HG02642 (cell line): ENCODE data around the gene ATP5ME.
"Not testable (repeated sequence)": the region's sequence is repeated elsewhere in the genome, so short reads cannot be mapped to it uniquely, and the experiment has no call there.

Experiments
- ATAC-seq: cut with Tn5 transposase; IDR thresholded peaks from one replicate; pipeline ENCODE4 v1.9.1; 2021; ENCODE audit warnings: mild to moderate bottlenecking; ENCODE audit not compliant: unreplicated experiment, poor library complexity

The ATP5ME gene

DNA sequence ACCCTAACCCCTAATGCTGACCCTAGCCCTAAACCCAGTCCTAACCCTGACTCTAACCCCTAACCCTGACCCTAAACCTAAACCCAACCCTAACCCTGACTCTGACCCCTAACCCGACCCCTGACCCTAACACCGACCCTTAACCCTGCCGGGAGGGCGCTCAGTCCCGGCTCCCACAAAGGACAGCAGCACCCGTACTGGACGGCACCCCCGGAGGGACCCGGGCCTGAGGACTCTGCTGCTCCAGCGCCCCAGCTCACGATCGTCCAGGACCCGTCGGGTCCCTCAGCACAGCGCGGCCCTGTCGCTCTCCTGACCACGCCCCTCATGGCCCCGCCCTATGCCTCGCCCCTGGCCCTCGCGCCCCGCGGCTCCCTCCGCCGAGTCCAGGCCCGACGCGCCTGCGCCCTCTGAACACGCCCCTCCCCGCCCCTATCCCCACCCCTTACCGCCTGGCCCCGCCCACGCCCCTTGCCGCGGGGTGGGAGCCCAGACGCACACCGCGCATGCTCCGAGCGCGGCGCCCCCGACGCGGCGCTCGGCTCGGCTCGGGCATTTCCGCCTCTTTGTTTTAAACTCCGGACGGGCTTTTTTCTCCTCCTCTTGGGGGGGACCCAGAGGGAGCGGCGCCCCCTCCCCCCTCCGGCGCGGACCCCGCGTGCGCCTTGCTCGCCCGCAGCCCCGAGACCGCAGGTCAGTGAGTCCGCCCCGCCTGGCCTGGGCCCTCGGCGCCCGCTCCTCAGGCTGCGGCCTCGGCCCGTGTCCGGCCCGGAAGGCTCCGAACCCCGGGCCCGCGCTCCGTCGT lies 31.4 kb upstream of the ATP5ME start, which contains the start of gene PCGF3:
TSS of gene PCGF3 (plus strand) at position 555 of the 805 bp plus-strand sequence. CDS start 27,849 bp downstream, outside the sequence.
- peak; percentile 94 for ATAC-seq

GRCh38 chr4:704971-705277 lies 30.8 kb upstream of the ATP5ME start:
- ATAC-seq: no peak

- ATAC-seq: no peak
Observed at GRCh38 chr4:704198-704891, 30.3 kb upstream of the ATP5ME start.

DNA sequence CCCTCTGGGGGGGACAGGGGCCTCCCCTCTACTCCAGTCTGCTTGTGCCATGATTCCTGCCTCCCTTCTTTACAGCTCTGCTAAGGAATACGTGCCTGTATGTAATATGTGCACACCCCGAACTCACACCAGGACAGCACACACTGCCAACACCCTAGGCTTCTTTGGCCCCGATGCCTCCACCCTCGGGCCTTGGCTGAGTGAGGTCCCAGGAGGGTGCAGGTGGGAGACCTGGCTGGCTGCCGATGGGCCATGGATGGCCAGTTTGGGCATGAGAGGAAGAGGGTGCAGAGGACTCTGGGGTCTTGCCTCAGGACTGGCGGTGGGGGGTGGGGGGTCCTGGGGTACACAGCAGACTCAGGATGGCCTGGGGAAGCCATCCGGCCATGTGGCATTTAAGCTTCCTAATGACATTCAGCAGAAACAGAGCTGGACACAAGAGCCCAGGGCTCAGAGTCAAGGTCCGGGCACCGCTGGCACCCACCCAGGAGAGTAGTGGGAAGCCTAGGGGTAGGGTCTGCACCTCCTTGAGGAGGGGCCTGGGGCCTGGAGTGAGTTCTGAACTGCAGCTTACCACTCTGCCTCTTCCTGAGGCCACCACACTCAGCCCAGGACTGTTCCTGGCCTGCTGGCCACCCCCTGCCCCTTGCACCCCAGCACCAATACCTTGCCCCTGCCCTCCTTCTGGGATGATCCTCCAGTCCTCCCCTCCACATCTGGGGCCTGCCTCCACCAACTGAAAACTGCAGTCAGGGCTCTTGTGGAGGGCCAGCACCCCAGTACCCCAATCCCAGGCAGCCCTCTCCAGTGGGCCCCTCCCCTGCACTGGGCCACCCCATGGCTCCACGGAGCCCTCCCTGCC lies 29.5 kb upstream of the ATP5ME start:
- no peak for ATAC-seq

- ATAC-seq: no peak
Observed at GRCh38 chr4:702618-703048, 28.6 kb upstream of the ATP5ME start.

GRCh38 chr4:700587-701264 lies 26.6 kb upstream of the ATP5ME start:
- no peak for ATAC-seq

DNA sequence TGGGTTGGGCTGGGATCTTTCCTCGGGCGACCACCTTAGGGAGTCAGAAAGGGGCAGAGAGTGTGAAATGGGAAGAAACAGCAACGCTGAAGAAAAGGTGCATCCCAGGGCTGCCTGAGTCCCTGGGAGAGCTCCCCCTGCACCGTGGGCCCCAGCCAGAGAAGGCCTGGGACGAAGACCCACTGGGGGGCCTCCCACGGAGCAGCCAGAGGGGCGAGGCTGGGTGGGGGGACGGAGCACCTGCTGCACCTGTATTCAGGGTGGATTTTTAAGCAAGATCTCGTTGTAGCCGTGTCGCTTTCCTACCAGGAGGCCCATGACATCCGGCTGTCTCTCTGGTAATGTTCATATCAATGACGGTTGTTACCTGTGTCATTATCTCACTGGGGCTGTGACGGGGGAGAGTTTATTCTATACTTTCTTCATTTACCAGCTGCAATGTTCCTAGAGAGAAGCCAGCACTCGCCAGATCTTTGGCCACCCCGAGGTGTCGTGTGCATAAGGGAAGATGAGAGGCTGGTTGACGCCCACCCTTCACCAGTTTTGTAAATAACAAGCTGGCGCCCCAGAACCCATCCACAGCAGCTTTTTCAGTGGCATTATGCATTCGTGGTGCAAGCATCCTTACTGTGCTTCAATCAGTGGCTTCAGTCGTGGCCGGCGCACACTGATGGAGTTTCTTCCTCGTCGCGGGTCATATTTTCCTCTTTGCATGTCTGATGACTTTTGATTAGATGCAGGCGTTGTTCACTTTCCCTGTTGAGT lies 25.9 kb upstream of the ATP5ME start:
- ATAC-seq: no peak

- not testable (repeated sequence) for ATAC-seq
Observed at GRCh38 chr4:694341-694940, 20.4 kb upstream of the ATP5ME start.

DNA sequence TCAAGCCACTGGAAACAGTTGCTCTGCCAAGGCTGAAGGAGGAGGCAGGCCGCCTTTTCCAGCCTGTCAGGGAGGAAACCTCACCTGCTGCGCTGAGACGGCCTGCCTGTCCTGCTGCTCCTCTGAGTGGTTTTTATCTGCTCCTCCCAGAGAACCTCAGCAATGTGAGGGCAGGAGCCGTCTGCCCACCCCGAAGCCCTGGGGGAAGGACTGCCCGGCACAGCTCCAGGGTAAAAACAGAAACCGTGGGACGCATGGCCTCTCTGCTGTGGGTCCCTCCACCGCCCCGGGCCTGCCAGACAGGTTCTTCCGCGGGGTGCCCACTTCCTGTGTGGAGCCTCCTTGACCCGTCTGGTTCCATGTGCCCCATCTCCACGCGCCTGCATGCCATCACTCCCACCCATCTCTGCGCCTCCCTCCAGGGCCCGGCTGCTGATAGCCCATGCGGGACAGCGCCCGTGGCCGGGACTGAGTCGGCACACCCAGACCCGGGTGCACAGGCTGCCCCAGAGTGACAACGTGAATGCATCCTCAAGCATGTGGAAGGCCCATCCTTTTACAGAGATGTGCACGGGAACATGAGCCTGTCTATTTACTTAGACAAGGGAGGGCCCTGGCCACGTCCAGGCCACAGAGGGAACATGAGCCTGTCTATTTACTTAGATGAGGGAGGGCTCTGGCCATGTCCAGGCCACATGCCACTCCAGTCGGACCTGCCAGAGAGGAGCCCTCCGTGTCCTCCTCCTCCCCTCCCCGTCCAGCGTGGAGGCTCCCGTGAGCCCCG lies 18.9 kb upstream of the ATP5ME start:
- ATAC-seq: no peak

- no peak for ATAC-seq
Observed at GRCh38 chr4:689723-690122, 15.6 kb upstream of the ATP5ME start.

DNA sequence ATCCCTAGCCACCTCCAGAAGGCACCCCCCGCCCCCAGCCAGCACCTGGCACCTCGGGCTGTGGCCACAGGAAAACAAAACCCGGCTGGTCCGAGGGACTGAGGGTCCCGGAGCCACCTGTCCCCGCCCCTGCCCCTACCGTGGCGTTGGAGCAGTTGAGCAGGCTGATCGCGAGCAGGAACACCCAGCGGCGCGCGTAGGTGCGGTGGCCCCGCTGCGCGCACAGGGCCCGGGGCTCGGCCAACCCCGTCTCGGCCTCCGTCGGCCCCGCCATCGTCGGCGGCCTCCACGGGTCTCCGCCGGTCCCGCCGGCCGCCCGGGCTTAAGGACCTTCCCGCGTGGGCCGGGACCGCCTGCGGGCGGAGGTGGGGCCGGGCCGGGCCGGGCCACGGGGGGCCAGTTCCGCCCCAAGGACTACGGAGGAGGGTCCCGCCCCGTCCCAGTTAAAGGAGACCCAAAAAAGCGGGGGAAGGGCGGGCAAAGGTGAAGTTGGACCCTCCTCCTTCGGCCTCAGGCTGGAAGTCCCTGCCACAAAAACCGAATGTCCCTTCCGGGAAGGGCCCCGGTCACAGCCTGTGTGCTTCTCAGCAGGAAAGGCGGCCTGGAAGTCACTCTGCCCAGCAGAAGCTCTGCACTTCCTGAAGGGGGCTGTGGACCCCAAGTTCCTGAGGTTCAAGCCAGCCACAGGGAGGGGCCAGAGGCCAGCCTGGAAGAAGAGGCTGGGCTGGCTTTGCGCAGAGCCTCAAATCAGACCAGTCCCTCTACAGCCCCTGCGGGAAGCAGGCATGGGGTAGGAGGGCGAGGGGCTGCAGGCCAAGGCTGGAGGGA lies 15.0 kb upstream of the ATP5ME start, which contains the start of gene SLC49A3:
TSS of gene SLC49A3 (minus strand) at position 298 of the 828 bp plus-strand sequence. CDS start at position 274, 24 bp downstream.
- ATAC-seq: no peak

GRCh38 chr4:687971-688853 lies 14.1 kb upstream of the ATP5ME start:
- no peak for ATAC-seq

DNA sequence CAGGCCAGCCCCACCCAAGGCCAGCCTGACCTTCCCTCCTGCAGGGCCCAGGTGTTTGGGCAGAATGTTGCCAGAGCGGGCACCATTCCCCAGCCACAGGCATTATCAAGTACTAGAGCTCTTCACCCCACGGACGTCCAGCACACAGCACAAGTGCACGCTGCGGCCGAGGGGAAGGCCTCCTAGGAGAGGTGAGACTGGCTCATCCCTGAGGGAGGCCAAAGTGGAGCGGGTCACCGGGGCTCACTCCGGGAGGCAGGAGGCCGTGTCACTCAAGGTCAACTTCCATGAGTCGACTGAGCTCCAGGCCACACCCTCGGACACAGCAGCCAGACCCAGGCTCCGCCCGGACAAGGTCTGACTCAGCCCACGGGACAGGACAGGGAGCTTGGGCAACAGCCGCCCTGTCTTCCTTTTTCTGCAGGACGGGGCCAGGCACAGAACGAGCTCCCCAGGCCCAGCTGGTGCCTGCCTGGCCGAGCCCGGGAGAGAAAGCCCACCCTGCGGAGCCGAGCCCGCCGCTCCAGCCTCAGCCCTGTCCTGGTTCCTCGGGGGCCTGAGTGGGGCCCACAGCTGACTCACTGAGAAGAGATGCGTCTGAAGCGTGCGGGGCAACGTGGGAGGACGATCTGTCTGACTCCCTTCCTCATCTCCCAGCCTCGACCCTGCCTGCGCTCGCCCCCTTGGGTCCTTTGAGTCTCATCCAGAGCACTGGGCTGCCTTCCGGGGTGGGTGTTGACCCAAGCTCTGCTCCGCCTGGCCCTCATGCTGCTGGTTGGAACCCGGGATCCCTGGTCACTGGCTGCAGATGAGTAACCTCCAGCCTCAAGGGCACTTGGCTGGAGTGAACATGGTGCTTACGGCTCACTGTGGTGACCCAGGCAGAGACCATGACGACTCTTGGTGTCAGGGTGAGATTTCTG lies 13.2 kb upstream of the ATP5ME start:
- ATAC-seq: no peak

DNA sequence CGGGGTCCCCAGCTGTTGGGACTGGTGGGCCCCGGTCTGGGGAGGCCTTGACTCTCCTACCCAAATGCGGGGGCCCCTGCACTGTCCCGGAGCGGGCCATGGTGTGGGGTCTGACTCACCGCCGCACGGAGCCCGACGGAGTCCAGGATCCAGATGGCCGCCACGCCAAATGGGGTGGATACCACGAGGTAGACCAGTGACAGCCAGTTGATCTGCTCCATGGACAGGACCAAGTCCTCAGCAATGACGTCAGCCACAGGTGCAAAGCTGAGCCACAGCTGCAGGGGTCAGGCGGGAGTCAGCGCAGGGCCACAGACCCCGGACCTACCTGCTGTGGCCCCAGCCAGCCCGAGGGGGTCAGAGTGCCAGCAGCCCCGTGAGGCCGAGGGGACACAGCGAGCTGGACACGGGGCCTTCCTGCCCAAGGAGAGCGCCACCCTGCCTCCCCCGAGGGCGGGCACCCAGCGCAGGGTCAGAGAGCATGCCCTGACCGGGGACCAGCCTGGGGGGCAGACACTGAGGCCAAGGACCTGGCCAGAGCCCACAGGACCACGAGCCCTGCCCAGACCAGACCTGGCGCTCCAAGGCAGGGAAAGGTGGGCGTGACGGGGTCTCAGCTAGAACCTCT lies 12.5 kb upstream of the ATP5ME start:
- no peak for ATAC-seq
